HG03103 (cell line): Measurements from ENCODE around the gene ARHGAP40.
A peak's percentile ranks its signal among the peaks of the same experiment; 100 is the strongest.

Source experiments
- ATAC-seq: cut with Tn5 transposase; IDR thresholded peaks from one replicate; pipeline ENCODE4 v1.9.1; 2021; ENCODE audit warnings: low read depth; ENCODE audit not compliant: unreplicated experiment

Gene ARHGAP40

DNA sequence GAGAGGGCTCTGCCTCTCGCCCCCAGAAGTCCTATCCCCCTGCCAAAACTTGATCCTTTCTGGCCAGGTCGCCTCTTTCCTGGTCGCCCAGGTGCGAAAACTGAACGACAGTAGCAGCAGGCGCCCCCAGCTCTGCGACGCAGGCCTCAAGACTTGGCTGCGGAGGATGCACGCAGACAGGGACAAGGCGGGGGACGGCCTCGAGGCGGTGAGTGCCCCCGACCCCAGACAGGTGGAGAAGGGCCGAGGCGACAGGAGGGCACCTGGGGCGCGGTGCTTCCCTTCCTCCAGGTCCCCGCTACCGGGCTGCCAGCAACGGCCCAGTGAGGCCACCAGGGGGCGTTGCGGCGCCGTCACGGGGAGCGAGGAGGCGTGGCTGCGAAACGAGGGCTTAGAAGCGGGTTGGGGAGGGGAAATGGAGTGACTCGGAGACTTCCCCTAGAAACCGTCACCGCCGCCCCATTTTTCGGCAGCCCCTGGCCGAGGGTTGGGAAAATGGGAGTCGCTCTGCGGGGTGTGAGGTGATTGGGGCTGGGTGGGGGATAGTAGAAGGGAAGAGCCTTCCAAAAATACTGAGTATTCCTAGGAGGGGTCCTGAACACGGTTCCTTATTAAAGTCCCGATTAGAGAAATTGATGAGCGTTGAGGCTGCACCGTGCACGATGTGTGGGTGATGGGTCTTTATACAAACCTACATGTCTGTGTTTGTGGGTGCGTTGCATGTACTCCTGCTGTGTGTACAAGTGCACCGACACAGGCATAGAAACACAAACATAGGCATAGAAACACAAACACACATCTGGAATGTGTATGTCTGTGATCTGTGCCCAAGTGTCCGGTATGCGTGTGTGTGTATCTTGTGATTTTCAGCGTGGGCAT is 44.6 kb downstream of the ARHGAP40 start:
- peak; percentile 71 for ATAC-seq

DNA sequence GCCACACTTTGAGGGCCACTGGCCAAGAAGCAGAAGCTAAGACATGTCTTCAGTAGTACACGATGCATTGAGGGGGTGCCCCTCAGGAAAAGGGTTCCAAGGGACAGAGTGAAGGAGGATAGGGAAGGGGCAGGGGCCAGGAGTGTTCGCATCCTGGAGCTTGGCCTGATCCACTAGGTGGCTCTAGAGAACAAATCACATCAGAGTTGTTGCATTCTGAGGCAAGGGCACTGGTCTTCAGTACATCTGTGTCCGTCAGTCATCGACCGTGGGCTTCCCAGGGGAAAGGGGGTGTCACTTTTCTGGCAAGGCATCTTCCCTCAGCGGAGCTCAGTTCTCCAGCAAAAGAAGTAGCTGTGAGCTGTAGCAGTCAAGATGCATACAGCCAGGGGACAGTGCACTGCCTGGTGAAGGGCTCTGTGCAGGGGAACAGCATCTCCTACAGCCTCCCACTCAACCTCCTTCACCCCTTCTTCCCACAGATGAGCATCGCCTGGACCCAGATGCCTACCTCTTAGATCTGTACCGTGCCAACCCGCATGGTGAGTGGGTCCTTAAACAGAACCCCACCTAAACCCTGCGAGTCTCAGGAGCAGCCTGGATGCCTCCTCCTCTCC is 47.8 kb downstream of the ARHGAP40 start:
- no peak for ATAC-seq

DNA sequence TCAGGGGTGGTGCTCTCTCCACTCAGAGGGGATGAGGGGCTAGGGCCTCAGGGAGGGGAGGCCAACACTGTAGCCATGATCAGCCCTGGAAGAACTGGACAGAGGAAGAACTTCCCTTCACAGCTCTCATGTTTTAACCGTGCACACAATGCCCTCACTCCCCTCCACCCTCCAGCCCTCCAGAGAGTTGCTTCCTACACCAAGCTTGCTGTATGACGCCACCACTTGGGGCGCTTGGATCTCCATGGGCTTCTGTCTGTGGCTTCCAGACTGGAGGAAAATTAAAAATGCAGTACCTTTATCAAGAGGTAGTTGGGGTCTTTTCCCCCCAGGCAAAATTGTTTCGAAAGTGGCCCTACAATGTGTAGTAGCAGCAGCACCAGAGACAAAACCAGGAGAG is 48.4 kb downstream of the ARHGAP40 start:
- no peak for ATAC-seq

DNA sequence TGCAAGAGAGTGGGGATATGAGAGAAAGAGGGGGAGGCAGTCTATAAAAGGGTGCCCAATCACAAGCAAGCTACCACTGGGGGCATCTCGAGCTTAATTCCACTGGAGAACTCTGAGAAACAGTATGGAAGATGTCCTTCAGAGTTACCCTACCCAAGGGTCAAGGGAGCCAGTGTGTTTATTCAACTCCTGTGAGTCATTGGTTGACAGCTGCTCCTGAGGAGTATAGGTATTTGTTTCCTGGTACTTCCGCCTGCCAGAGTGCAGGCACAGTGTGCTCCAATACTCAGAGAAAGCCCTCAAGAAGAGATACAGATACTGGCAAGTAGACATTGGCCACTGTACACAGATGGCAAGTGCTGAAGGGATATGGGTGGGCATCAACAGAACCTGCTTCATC is 49.5 kb downstream of the ARHGAP40 start:
- ATAC-seq = no peak

DNA sequence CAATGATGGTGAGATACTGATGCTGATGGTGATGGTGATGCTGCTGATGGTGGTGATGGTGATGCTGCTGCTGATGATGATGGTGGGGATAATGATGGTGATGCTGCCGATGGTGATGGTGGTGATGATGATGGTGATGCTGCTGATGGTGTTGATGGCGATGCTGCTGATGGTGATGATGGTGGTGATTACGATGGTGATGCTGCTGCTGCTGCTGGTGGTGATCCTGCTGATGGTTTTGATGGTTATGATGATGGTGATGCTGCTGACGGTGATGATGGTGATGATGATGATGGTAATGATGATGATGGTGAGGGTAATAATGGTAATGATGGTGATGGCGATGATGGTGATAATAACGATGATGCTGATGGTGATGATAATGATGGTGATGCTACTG is 50.0 kb downstream of the ARHGAP40 start:
- ATAC-seq = no peak

DNA sequence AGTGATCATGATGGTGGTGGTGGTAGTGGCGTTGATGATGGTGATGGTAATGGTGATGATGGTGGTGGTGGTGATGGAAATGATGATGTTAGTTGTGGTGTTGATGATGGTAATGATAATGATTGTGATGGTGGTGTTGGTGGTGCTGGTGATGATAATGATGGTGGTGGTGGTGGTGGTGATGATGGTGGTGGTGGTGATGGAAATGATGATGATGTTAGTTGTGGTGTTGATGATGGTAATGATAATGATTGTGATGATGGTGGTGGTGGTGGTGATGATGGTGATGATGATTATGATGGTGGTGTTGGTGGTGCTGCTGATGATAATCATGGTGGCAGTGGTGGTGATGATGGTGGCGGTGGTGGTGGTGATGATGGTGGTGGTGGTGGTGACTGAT is 51.4 kb downstream of the ARHGAP40 start:
- no peak for ATAC-seq

DNA sequence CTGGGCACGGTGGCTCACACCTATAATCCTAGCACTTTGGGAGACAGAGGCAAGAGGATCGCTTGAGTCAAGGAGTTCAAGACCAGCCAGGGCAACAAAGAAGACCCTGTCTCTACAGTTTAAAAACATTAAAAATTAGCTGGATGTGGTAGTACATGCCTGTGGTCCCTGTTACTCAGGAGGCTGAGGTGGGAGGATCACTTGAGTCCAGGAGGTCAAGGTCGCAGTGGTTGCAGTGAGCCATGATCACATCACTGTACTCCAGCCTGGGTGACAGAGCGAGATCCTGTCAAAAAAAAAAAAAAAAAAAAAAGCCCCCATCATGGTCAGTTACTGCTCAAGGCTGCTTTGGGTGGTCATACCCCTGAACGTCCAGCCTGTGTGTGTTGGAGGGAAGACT is 55.8 kb downstream of the ARHGAP40 start:
- no peak for ATAC-seq

DNA sequence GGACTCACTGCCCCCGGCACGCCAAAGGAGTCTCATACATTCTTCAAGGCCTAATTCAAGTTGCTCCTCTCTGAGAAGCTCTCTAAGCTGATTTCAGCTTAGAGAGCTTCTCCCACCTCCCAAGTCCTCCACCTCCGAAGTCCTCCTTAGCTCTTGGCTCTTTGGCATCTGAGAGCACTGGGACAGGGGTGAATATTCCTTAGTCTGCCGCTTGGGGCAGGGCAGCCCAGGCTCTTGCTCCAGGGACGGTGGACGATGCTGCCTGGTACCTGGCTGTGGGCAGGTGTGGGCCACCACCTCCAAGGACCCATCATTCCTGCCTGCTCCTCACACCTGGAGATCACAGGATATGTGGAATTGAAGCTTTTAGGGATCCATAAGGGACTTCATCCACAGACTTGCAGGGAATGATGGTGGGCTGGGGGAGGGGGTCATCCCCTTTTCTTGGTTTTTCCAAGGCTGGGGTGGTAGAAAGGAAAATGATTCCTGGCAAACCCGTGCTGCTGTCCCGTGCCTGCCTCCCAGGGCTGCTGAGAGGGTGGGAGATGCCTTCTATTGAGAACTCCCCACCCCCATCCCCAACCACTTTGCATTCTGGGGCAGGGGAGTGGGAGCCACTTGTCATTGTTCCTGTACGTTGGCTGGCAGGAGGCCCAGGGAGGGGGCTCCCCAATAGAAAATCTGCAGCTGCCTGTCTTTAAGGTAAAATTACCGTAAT is 57.4 kb downstream of the ARHGAP40 start:
- no peak for ATAC-seq

DNA sequence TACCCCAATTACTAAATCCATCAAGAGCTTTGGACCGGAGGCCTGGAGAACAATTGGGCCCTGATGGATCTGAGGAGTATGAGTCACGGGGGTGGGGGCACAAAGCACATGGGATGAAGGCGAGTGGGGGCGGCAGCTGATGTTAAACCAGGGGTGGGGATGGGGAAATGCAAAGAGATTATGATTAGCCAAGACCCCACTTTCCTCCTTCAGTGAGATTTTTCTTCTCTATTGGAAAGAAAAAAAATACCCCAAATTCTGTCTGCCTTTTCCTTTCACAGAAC is 57.9 kb downstream of the ARHGAP40 start:
- no peak for ATAC-seq

DNA sequence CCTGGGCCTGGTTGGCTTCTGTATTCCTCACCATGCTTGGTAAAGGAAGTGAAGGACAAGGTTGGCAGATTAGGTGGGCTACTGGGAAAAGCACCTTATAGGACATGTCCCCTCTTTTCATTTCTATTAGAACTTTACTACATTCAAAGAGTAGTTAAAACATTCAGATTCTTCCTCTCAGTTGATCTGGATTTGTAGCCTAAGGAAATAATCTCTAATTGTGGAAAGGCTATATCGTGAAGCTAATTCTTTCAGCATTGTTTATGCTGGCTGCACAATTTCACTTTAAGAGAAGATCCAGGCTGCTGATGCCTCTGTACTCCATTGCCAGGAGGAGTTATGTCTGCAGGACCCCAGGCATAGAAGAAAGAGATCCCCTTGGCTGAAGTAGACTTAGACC is 58.8 kb downstream of the ARHGAP40 start:
- ATAC-seq = no peak

DNA sequence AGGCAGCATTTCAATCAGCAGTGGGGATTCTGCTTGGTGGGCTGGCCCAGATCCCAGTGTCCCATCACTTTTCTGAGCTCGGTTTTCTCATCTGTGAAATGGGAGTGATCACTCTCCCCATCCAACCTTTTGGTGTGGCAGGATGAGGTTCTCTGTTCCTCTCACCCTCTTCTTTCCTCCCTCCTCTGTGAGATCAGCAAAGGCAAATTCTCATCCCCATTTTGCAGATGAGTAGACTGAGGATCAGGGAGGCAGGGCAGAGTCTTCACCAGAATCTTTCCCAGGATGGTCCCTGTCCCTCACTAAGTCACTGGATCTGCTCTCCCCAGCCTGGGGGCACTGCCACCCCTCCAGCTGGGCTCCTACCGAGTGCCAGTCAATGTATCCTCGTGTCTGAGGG is 62.1 kb downstream of the ARHGAP40 start:
- no peak for ATAC-seq

DNA sequence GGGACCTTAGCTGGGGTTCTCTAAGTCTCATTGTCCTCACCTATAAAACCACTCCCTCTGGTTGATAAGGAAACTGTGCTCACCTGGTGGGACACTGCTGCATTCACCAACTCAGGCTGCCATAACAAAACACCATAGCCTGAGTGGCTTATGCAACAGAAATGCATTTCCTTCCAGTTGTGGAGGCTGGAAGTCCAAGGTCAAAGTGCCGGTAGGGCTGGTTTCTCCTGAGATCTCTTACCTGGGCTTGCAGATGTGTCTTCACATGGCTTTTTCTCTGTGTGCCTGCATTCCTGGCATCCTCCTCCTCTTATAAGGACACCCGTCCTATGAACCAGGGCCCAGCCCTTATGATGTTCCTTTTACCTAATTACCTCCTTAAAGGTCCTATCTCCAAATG is 62.7 kb downstream of the ARHGAP40 start:
- no peak for ATAC-seq

DNA sequence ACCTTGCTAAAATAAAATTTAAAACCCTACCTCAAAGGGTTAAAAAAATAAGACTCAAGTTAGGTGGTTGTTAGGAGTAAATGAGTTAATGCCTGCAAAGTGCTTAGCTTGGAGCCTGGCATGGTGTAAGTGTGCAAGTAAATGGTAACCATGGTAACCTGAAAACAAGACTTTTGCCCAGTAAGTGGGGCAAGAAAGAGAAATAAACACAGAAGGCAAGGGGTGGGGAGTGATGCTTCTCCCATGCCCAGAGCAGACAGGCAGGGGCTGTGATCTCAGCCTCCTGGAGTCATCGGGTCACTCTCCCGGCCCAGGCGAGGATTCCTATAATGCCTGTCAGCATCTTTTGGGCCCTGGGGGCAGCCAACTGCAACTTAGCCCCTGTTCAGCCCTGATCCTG is 63.5 kb downstream of the ARHGAP40 start:
- ATAC-seq = no peak

DNA sequence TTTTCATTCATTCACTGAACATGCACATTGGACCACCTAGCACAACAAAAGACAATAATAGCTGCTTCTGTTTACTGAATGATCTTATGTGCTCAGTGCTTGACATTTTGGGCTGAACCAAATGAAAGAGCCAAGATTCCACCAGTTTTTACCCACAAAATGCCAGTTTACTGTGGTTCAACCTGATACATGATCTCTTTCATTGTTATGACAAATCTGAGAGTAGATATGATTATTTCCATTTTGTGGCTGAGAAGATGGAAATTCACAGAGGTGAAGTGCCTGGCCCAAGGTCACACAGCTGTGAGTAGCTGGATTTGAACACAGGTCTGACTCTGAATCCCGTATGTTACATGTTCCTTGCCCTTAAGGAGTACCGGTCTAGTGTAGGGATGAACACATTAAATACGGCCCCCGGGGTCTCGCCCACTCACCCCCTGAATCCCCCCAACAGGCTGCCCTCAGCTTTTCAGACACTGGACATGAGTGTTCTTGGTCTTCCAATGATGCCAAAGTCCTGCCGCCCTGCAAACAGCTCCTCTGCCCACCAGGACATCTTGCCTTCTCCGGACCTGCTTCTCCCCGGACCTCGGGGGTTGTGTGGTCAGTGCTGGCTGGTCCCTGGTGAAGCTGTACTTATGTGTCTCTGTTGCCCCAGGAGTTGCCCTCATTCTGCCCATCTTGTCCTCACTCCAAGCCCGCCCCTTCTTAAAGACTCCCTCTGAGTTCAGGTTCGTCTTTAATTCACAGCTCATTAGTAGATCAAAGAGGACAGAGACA is 64.1 kb downstream of the ARHGAP40 start:
- ATAC-seq = no peak

DNA sequence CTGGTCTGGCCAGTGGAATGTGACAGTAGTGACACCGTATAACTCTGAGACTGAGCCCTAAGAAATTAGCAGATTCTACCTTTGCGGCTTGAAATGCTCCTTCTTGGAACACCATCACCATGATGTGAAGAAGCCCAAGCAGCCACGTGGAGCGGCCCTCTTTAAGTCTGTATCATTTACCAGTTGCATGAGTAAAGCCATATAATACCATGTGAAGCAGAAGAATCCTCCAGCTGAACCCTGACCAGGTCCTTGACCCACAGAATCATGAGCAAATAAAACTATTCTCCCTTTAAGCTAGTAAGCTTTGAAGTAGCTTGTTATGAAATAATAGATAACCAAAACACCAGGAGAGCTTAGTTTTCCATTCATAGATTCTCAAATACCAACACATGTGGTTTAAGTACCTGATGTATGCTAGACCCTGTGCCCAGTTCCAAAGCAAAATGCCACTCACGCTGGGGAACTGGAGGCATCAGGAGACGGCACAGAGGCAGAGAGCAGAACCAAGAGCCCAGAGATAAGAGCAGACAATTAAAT is 65.9 kb downstream of the ARHGAP40 start:
- no peak for ATAC-seq

DNA sequence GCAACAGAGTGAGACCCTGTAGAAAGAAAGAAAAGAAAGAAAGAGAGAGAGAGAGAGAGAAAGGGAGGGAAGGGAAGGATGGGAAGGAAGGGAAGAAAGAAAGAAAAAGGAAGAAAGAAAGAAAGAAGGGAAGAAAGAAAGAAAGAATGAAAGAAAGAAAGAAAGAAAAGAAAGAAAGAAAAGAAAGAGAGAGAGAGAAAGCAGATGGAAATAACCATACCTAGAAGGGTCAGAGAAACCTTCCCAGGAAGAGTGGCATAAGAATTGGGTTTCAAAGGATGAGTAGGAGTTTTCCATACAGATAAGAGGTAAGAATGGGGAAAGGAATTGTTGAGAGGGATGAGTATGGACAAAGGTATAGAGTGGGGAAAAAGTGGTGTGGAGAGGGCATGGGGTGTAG is 68.1 kb downstream of the ARHGAP40 start:
- ATAC-seq = no peak

DNA sequence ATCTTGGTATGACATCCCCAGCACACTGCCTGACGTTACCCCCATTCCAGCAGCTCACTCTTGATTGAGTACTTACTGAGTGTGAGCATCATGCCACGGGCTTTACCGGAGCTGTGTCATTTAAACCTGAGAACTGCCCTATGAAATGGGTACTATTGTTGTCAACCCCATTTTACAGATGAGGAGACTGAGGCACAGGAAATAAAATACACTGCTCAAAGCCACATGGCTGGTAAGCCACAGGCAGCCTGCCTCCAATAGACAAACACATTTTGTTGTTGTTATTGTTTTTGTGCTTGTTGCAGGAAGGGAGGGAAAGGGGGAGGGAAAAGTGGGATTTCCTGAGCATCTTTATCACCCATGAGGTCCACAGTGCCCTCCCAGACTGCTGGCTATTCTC is 69.2 kb downstream of the ARHGAP40 start:
- ATAC-seq = no peak

DNA sequence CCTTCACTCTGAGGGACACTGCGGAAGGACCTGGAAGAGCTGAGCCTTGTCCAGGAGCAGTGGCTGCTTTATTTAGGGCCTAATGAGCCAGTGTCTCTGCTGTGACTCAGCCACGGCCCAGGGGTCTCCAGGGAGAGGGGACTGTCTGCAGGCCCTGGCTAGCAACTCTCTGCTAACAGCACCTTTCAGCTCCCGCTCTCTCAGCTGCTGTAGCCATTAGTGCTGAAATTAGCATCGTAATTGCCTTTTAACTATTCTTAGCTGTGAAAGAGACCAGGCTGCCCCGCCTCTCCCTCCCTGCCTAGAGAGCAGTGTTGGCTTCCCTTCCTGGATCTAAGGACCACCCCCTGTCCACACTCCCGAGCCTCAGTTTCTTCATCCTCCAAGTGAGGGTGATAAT is 69.6 kb downstream of the ARHGAP40 start:
- no peak for ATAC-seq

DNA sequence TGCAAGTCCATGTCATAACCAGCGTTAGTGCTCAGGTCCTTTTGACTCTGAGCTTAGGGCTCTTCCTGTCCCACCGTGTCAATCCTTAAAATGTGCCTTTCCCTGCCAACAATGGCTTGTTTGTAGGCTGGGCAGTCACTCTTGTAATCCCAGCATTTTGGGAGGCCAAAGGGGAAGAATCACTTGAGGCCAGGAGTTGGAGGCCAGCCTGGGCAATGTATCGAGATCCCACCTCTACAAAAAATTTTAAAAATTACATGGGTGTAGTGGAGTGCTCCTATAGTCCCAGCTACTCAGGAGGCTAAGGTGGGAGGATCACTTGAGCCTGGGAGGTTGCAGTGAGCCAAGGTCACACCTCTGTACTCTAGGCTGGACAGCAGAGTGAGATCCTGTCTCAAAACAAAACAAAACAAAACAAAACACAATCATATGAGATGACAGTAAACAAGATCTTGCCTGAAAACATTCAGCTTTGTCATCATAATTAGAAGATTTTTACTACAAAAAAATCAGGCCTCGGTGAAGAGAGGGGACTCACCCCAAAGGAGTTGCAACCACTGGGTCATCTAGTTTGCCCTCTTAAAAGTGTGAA is 70.2 kb downstream of the ARHGAP40 start:
- no peak for ATAC-seq

DNA sequence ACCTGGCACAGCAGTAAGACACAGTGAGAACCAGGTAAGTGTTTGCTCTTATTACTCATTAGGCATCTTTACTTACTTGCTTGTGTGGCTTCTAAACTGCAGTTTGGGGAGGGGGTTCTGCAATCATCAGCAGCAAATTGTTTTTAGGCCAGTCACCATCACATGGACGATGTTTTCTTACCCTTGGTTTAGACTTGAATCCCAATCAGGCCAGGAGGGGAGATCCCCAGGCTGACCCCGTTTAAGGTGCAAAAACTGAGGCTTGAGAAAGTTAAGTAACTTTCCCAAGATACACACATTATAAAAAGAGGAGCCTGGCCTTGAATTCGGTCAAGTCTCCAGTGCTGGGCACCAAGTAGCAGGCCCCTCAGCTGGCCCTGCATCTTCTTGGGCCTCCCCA is 70.9 kb downstream of the ARHGAP40 start:
- ATAC-seq = no peak
